Neural progenitor cell (in vitro differentiated cells): ENCODE measurements around the gene SLC22A23. TPM values are rescaled to one million over a fixed set of nuclear protein-coding genes. Genes with fewer than 3 reads are reported as not detected.

Experiments used
- DNase-seq: peaks from one replicate; pipeline ENCODE4 v3.0.0-alpha.2; 2016; ENCODE audit warnings: low spot score
- H2AFZ ChIP-seq: fragments of 200-600 bp; sonication (generic); replicated peaks from 2 replicates; pipeline ENCODE4 v1.6.1; 2016; ENCODE audit warnings: antibody characterized with exemption
- H3F3A ChIP-seq: fragments of 200-600 bp; sonication (generic); 2 replicates; pipeline ENCODE4 v1.6.1; 2016; ENCODE audit warnings: antibody characterized with exemption, low read depth
- H3K27ac ChIP-seq: fragments of 200-600 bp; sonication (generic); 2 replicates; pipeline ENCODE4 v1.5.1; 2016; ENCODE audit warnings: mild to moderate bottlenecking
- H3K27me3 ChIP-seq: fragments of 200-600 bp; sonication (generic); 2 replicates; pipeline ENCODE4 v1.6.1; 2016; ENCODE audit warnings: mild to moderate bottlenecking, moderate library complexity
- H3K36me3 ChIP-seq: fragments of 200-600 bp; sonication (generic); 2 replicates; pipeline ENCODE4 v1.5.1; 2016
- H3K4me1 ChIP-seq: fragments of 200-600 bp; sonication (generic); 2 replicates; pipeline ENCODE4 v1.6.1; 2016; ENCODE audit warnings: mixed run types
- H3K4me2 ChIP-seq: fragments of 200-600 bp; sonication (generic); 2 replicates; pipeline ENCODE4 v1.6.1; 2016
- H3K4me3 ChIP-seq: fragments of 200-600 bp; sonication (generic); 2 replicates; pipeline ENCODE4 v1.5.1; 2016
- H3K79me2 ChIP-seq: fragments of 200-600 bp; sonication (generic); 2 replicates; pipeline ENCODE4 v1.6.1; 2016; ENCODE audit warnings: low read depth
- H3K9ac ChIP-seq: fragments of 200-600 bp; sonication (generic); 2 replicates; pipeline ENCODE4 v1.6.1; 2016
- H3K9me3 ChIP-seq: fragments of 200-600 bp; sonication (generic); 2 replicates; pipeline ENCODE4 v1.5.1; 2016; ENCODE audit warnings: low read depth
- H4K20me1 ChIP-seq: fragments of 200-600 bp; sonication (generic); 2 replicates; pipeline ENCODE4 v1.6.1; 2016; ENCODE audit warnings: low read depth
- H3K27ac Mint-ChIP-seq: 3 replicates; pipeline ENCODE4 v1.8.0; 2021; ENCODE audit warnings: mixed read lengths
- H3K27me3 Mint-ChIP-seq: 2 replicates; pipeline ENCODE4 v1.8.0; 2022; ENCODE audit warnings: low read depth, mild to moderate bottlenecking, inconsistent platforms, moderate library complexity, mixed read lengths; ENCODE audit not compliant: insufficient read depth
- H3K36me3 Mint-ChIP-seq: 3 replicates; pipeline ENCODE4 v1.8.0; 2021; ENCODE audit warnings: mixed read lengths
- H3K4me1 Mint-ChIP-seq: 3 replicates; pipeline ENCODE4 v1.8.0; 2021; ENCODE audit warnings: mixed read lengths
- H3K4me3 Mint-ChIP-seq: 3 replicates; pipeline ENCODE4 v1.8.0; 2021; ENCODE audit warnings: mild to moderate bottlenecking, moderate library complexity, mixed read lengths
- H3K9me3 Mint-ChIP-seq: 3 replicates; pipeline ENCODE4 v1.8.0; 2020; ENCODE audit warnings: mixed read lengths
- EZH2 ChIP-seq: fragments of 200-600 bp; sonication (generic); IDR thresholded peaks from 2 replicates; pipeline ENCODE4 v1.6.1; 2017; ENCODE audit warnings: antibody characterized with exemption, mild to moderate bottlenecking, moderate library complexity
- EZH2phosphoT487 ChIP-seq: fragments of 200-600 bp; sonication (generic); IDR thresholded peaks from 2 replicates; pipeline ENCODE4 v1.6.1; 2017; ENCODE audit warnings: antibody characterized with exemption
- total RNA-seq: library from RNA; depleted of rRNA; stranded (reverse); fragments of >200 nt; gene quantifications from 2 replicates; pipeline ENCODE4 v1.2.3, GENCODE V29; 2015; ENCODE audit warnings: low replicate concordance
- TF ChIP-seq, protein P1 (sequence below): fragments of 200-600 bp; sonication (generic); IDR thresholded peaks from 2 replicates; pipeline ENCODE4 v1.5.1; 2017; ENCODE audit warnings: antibody characterized with exemption, mild to moderate bottlenecking

The SLC22A23 gene
- total RNA-seq, 1 donor from 2014 or later = 0.99 TPM

DNA sequence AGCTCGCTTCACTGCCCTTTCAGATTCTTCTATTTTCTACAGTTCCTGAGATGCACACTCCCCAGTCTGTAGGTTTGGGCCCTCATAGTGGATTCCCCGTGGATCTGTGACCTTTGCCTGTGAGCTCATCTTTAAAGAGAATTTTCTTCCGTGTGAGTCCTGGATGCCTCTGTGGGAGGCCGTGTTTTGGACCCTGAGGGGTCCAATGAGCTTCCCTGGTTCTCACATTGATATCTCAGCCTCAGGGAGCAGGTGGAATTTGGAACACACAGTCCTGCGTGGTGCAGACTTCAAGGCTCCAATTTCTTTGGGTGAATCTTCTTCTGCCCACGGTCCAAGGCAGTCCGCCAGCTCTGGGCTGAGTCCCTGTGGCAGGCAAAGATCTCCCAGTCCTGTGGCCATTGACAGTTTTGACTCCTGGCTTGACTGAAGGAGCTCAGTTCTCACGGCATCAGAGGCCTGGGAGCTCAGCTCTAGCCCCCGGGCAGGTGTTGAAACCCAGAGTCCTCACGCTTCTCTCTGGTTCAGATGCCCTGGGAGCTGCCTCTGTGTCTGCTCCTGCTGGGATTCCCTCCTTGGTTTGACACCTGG is 137.1 kb downstream of the SLC22A23 start:
- Histone ChIP-seq H3K4me1 (no peaks in the 10 kb centered on the region), H3K4me2 (no peak overlapping the region), H3K9me3 (no peaks in the 10 kb centered on the region), H4K20me1 (no peaks in the 10 kb centered on the region), H3K79me2 (no peaks in the 10 kb centered on the region), H2AFZ (no peak overlapping the region), H3K27ac (no peak overlapping the region), H3K36me3 (no peaks in the 10 kb centered on the region), H3F3A (no peaks in the 10 kb centered on the region), H3K27me3 (no peaks in the 10 kb centered on the region), H3K9ac (no peak overlapping the region), H3K4me3 (no peak overlapping the region)
- Mint-ChIP-seq H3K27me3 (peaks cover 7% of the 10 kb centered on the region), H3K4me3 (no peak overlapping the region), H3K4me1 (peaks cover 57% of the 10 kb centered on the region), H3K9me3 (no peaks in the 10 kb centered on the region), H3K36me3 (peaks cover 58% of the 10 kb centered on the region), H3K27ac (peak overlapping the region; percentile 68)
- DNase-seq = no peak
- no peak for TF ChIP-seq EZH2phosphoT487
- no peak for TF ChIP-seq EZH2
- TF ChIP-seq, protein P1, sequence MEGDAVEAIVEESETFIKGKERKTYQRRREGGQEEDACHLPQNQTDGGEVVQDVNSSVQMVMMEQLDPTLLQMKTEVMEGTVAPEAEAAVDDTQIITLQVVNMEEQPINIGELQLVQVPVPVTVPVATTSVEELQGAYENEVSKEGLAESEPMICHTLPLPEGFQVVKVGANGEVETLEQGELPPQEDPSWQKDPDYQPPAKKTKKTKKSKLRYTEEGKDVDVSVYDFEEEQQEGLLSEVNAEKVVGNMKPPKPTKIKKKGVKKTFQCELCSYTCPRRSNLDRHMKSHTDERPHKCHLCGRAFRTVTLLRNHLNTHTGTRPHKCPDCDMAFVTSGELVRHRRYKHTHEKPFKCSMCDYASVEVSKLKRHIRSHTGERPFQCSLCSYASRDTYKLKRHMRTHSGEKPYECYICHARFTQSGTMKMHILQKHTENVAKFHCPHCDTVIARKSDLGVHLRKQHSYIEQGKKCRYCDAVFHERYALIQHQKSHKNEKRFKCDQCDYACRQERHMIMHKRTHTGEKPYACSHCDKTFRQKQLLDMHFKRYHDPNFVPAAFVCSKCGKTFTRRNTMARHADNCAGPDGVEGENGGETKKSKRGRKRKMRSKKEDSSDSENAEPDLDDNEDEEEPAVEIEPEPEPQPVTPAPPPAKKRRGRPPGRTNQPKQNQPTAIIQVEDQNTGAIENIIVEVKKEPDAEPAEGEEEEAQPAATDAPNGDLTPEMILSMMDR = no peak

- Mint-ChIP-seq H3K36me3 (peaks cover 53% of the 10 kb centered on the region), H3K27ac (peak overlapping the region; percentile 78)
Measured at GRCh38 chr6:3318821-3319540, 137.9 kb downstream of the SLC22A23 start.

DNA sequence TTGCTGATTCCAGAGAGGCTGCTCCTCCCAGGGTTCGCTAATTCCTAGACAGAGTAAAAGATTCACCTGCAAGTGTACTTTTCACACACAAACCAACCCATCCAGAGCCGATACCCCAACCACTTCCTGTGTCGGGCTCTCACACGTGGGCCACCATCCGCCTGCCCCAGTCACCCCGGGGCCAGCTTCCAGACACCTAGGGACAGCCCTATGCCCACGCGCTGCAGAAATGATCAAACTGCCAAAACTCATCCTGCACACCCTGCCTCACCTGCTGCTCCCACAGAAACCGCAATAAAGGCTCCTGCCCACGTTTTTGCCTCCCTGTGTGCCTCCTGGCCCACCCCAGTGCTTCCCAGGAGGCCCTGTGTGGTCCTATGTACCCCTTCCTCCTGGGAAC is 138.6 kb downstream of the SLC22A23 start:
- Mint-ChIP-seq H3K9me3 (no peaks in the 10 kb centered on the region), H3K27ac (peak overlapping the region; percentile 78), H3K4me1 (peaks cover 47% of the 10 kb centered on the region), H3K4me3 (no peak overlapping the region), H3K36me3 (peaks cover 50% of the 10 kb centered on the region), H3K27me3 (peaks cover 7% of the 10 kb centered on the region)
- no peaks in the 10 kb centered on the region for H3K79me2 ChIP-seq
- no peak overlapping the region for H3K4me2 ChIP-seq
- H3K9me3 ChIP-seq = no peaks in the 10 kb centered on the region
- TF ChIP-seq, protein P1 = no peak
- no peak for TF ChIP-seq EZH2
- no peak for TF ChIP-seq EZH2phosphoT487
- no peaks in the 10 kb centered on the region for H3K36me3 ChIP-seq
- H3K9ac ChIP-seq = no peak overlapping the region
- no peak overlapping the region for H3K4me3 ChIP-seq
- no peaks in the 10 kb centered on the region for H4K20me1 ChIP-seq
- no peak overlapping the region for H3K27ac ChIP-seq
- H2AFZ ChIP-seq = no peak overlapping the region
- H3K4me1 ChIP-seq = no peaks in the 10 kb centered on the region
- H3K27me3 ChIP-seq = no peaks in the 10 kb centered on the region
- H3F3A ChIP-seq = no peaks in the 10 kb centered on the region
- DNase-seq = no peak

More at GRCh38 chr6:3318821-3319540, 137.9 kb downstream of the SLC22A23 start:
- Mint-ChIP-seq H3K27me3 (peaks cover 7% of the 10 kb centered on the region), H3K9me3 (no peaks in the 10 kb centered on the region), H3K4me3 (no peak overlapping the region), H3K4me1 (peaks cover 51% of the 10 kb centered on the region)
- Histone ChIP-seq H3K4me3 (no peak overlapping the region), H3F3A (no peaks in the 10 kb centered on the region), H3K36me3 (no peaks in the 10 kb centered on the region), H3K9me3 (no peaks in the 10 kb centered on the region), H3K9ac (no peak overlapping the region), H3K27me3 (no peaks in the 10 kb centered on the region), H3K4me2 (no peak overlapping the region), H2AFZ (no peak overlapping the region), H3K4me1 (no peaks in the 10 kb centered on the region), H3K27ac (no peak overlapping the region), H3K79me2 (no peaks in the 10 kb centered on the region), H4K20me1 (no peaks in the 10 kb centered on the region)
- TF ChIP-seq, protein P1 = no peak
- TF ChIP-seq EZH2phosphoT487 (no peak), EZH2 (no peak)
- DNase-seq = no peak
